GM10266 (cell line): ENCODE data around the gene PLCL2.

ENCODE experiments used
- DNase-seq: peaks from one replicate; pipeline ENCODE4 v3.0.0; 2012; ENCODE audit errors: extremely low spot score
- CTCF ChIP-seq: IDR thresholded peaks from 2 replicates; pipeline ENCODE4 v1.5.1; 2012; ENCODE audit warnings: mild to moderate bottlenecking, low read depth; ENCODE audit not compliant: control insufficient read depth, insufficient read depth; ENCODE audit errors: missing control alignments

The PLCL2 gene

GRCh38 chr3:17055374-17056276, 170.9 kb downstream of the PLCL2 start:
- no peak for TF ChIP-seq CTCF
- DNase-seq: peak; percentile 59

- no peak for TF ChIP-seq CTCF
Measured at GRCh38 chr3:17057321-17057720, 172.6 kb downstream of the PLCL2 start.

GRCh38 chr3:17059989-17060550, 175.3 kb downstream of the PLCL2 start:
- no peak for TF ChIP-seq CTCF
- no peak for DNase-seq

More at GRCh38 chr3:17057321-17057720, 172.6 kb downstream of the PLCL2 start:
- DNase-seq: no peak

GRCh38 chr3:17061005-17061404, 176.2 kb downstream of the PLCL2 start:
- TF ChIP-seq CTCF: no peak
- DNase-seq: no peak

- DNase-seq: no peak
- no peak for TF ChIP-seq CTCF
Measured at GRCh38 chr3:17062736-17063135, 178.0 kb downstream of the PLCL2 start.

GRCh38 chr3:17063596-17063995, 178.8 kb downstream of the PLCL2 start:
- no peak for DNase-seq
- TF ChIP-seq CTCF: no peak

GRCh38 chr3:17065315-17065714, 180.6 kb downstream of the PLCL2 start:
- no peak for TF ChIP-seq CTCF
- no peak for DNase-seq
